Measurements from ENCODE around the gene IQSEC3.
"Not testable (repeated sequence)": the region's sequence is repeated elsewhere in the genome, so short reads cannot be mapped to it uniquely, and the experiment has no call there.

IQSEC3 gene

DNA sequence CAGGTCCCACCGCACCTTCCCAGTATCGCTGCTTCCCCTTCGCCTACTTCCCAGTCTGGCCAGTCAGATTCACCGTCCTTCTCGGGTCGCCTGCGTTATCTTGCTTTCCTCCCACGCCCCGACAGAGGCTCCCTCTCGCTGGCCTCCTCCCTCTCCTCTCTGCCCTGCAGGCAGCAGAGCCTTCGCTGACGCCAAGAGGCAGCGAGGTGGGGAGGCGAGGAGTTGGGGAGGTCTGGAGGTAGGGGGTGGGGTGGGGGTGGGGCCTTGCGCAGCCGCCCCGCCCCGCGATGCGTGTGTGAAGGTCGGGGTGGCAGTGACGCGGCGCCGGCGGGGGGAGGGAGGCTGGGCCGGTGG lies at the start of gene IQSEC3:
Gene IQSEC3, plus strand, starts transcription at position 340 of the 354 bp plus-strand sequence. CDS start 116 bp downstream, outside the sequence.
- H3K4me3 ChIP-seq (ENCODE audit: low read depth, low read length); DNase-seq (ENCODE audit: low read depth): not testable (repeated sequence)

- H3K4me3 ChIP-seq (ENCODE audit: low read depth, low read length); DNase-seq (ENCODE audit: low read depth): not testable (repeated sequence)
Measured at GRCh38 chr12:17370-18340, 48.9 kb upstream of the IQSEC3 start.

DNA sequence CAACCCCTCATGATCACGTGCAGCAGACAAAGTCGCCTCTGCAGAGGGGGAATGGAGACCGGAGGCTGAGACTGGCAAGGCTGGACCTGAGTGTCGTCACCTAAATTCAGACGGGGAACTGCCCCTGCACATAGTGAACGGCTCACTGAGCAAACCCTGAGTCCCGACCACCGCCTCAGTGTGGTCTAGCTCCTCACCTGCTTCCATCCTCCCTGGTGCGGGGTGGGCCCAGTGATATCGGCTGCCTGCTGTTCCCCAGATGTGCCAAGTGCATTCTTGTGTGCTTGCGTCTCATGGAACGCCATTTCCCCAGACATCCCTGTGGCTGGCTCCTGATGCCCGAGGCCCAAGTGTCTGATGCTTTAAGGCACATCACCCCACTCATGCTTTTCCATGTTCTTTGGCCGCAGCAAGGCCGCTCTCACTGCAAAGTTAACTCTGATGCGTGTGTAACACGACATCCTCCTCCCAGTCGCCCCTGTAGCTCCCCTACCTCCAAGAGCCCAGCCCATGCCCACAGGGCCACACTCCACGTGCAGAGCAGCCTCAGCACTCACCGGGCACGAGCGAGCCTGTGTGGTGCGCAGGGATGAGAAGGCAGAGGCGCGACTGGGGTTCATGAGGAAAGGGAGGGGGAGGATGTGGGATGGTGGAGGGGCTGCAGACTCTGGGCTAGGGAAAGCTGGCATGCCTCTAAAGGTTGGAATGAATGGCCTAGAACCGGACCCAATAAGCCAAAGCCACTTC lies 47.6 kb upstream of the IQSEC3 start:
- not testable (repeated sequence) for DNase-seq (ENCODE audit: low read depth); H3K4me3 ChIP-seq (ENCODE audit: low read depth, low read length)

DNA sequence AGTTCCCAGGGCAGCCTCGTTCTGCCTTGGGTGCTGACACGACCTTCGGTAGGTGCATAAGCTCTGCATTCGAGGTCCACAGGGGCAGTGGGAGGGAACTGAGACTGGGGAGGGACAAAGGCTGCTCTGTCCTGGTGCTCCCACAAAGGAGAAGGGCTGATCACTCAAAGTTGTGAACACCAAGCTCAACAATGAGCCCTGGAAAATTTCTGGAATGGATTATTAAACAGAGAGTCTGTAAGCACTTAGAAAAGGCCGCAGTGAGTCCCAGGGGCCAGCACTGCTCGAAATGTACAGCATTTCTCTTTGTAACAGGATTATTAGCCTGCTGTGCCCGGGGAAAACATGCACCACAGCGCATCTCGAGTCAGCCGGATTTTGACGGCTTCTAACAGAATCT lies 46.7 kb upstream of the IQSEC3 start:
- not testable (repeated sequence) for DNase-seq (ENCODE audit: low read depth); H3K4me3 ChIP-seq (ENCODE audit: low read depth, low read length)

DNA sequence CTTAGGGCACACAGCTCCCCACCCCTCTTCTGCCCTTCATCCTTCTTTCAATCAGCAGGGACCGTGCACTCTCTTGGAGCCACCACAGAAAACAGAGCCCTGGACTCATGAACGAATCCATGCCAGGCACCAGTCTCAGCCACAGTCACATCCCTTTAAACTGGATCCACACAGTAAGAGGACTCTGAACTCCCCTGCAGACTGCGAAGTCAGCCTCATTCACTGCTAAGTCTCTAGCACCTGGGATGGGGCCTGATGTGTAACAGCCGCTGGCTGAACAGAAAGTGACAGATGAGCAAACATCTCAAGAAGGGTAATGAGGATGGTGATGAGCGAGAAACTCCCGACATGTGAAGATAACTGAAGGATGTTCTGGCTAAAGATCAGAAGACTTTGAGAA lies 45.8 kb upstream of the IQSEC3 start:
- DNase-seq (ENCODE audit: low read depth) = no peak
- H3K4me3 ChIP-seq (ENCODE audit: low read depth, low read length) = no peak overlapping the region
- no peak for TF ChIP-seq CTCF (IDR thresholded peaks at IDR 0.05; ENCODE audit: low read depth, low read length, missing control alignments)

GRCh38 chr12:21301-22189 lies 45.0 kb upstream of the IQSEC3 start:
- no peak for DNase-seq (ENCODE audit: low read depth)
- no peak for TF ChIP-seq CTCF (IDR thresholded peaks at IDR 0.05; ENCODE audit: low read depth, low read length, missing control alignments)
- no peak overlapping the region for H3K4me3 ChIP-seq (ENCODE audit: low read depth, low read length)

- no peak for TF ChIP-seq CTCF (IDR thresholded peaks at IDR 0.05; ENCODE audit: low read depth, low read length, missing control alignments)
- DNase-seq (ENCODE audit: low read depth) = no peak
- H3K4me3 ChIP-seq (ENCODE audit: low read depth, low read length) = no peak overlapping the region
Measured at GRCh38 chr12:22190-22529, 44.4 kb upstream of the IQSEC3 start.

GRCh38 chr12:22530-23201 lies 43.9 kb upstream of the IQSEC3 start:
- TF ChIP-seq CTCF (IDR thresholded peaks at IDR 0.05; ENCODE audit: low read depth, low read length, missing control alignments) = no peak
- no peak overlapping the region for H3K4me3 ChIP-seq (ENCODE audit: low read depth, low read length)
- no peak for DNase-seq (ENCODE audit: low read depth)

DNA sequence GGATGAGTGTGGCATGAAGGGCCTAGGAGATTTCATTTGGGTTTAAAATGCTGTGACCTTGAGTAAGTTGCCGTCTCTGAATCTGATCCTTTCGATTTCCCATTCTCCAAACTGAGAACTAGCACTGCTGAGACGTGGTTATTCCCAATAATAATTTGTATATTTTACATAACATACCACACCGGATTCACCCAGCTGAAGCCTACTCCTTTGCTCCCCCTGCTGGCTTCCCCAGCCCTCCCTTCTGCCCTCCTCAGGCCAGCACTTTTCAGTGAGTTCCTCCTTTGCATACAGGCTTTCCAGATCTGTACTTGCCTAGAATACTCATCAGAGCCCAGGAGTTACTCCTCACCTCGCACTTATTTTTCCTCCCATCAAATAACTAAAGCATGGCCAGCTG lies 38.7 kb upstream of the IQSEC3 start:
- not testable (repeated sequence) for H3K4me3 ChIP-seq (ENCODE audit: low read depth, low read length); DNase-seq (ENCODE audit: low read depth)

GRCh38 chr12:38775-39174 lies 27.8 kb upstream of the IQSEC3 start:
- not testable (repeated sequence) for DNase-seq (ENCODE audit: low read depth); H3K4me3 ChIP-seq (ENCODE audit: low read depth, low read length)

GRCh38 chr12:39555-40265 lies 26.9 kb upstream of the IQSEC3 start:
- DNase-seq (ENCODE audit: low read depth); H3K4me3 ChIP-seq (ENCODE audit: low read depth, low read length): not testable (repeated sequence)

DNA sequence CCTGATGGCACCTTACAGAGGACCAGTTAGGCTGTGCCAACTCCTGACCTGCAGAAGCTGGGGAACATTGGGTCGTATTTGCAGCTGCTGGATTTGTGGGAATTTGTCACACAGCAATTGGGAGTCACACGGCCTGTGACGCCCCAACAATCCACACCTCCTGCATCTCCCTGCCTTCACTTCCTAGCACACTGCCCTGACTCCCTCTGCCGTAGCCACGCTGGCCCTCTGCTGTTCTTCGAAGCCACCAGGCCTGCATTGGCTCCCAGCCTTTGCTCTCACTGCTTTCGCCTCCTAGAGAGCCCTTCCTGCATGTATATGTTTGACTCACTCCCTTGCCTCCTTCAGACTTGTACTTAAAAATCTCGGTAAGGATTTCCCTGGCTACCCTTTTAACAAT lies 22.2 kb upstream of the IQSEC3 start:
- not testable (repeated sequence) for DNase-seq (ENCODE audit: low read depth); H3K4me3 ChIP-seq (ENCODE audit: low read depth, low read length)

Data from GM12864 (cell line).